NCI-H1092 treated with DMSO at 0.1 percent for 48 hours (cell line): ENCODE data around the gene TARBP2.
"Not testable (repeated sequence)": the region's sequence is repeated elsewhere in the genome, so short reads cannot be mapped to it uniquely, and the experiment has no call there.

Experiments used
- DNase-seq: peaks from one replicate; lab custom pipeline; 2025; lab: John Stamatoyannopoulos, UW

The TARBP2 gene

DNA sequence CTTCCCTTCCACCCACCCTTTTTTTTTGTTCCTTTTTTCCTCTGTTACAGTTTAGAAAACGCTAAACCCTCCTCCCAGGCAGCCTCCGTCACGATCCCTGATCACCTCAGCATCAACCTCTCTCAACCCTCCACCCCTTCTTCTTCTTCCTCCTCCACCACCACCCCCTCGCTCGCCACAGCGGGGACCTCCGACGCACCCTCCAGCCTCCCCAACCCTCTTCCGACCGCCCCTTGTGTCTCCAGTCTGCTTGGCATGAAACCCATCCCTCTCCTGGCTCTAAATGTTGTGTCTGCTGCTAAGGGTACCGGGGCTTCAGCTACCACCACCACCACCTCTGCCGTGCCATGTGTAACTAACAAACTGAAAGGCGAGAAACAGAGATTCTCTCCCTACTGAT lies 26.3 kb upstream of the TARBP2 start:
- no peak for DNase-seq

DNA sequence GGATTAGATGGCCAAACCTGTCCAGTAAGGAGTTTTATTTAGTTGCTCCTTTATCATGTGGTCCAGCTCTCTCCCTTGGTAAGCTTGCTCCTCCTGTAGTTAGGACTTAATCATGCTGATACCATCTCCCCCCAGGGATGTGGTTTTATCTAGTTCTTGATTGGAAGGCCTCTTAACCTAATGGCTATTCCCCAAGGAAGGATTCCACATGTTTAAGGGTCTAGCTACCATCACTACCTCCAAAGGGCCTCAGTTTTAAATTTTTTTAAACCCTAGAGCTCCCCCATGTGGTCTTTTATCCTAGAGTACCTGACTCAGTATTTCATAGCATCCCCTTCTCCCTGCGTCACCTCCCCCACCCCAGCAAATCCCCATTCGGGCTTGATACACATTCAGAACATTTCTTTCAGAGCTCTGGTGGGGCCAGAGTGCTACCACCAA lies 24.3 kb upstream of the TARBP2 start:
- no peak for DNase-seq

DNA sequence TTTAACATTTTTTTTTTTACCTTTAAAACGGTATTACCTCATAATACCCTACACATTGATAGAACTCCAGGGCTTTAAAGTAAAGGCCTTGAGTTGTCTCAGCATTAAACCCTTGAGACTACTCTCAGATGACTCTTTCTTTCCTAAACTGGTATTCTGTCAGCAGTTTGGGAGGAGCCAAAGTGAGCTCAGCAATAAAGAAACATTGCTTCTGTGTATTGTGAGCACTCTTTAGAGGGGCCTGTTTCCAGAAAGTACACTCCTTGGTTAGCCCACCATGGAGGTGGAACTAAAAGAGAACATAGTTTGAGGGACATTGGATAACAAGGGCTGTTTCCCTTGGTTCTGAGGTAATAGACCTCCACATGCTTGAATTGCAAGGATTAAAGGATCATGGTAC lies 22.2 kb upstream of the TARBP2 start:
- no peak for DNase-seq

DNA sequence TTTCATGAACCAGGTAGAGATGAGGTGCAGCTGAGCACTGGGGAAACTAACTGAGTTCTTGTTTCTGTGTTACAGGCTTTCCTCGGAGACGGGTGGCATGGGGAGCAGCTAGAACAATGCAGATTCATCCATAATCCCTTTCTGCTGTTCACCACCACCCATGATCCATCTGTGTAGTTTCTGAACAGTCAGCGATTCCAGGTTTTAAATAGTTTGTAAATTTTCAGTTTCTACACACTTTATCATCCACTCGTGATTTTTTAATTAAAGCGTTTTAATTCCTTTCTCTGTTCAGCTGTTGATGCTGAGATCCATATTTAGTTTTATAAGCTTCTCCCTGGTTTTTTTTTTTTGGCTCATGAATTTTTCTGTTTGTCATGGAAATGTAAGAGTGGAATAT lies 21.8 kb upstream of the TARBP2 start:
- DNase-seq, result no peak

- no peak for DNase-seq
These were observed 20.3 kb upstream of the TARBP2 start for GRCh38 chr12:53480491-53481442.

- DNase-seq, result not testable (repeated sequence)
These were observed 19.6 kb upstream of the TARBP2 start for GRCh38 chr12:53481458-53481857.

DNA sequence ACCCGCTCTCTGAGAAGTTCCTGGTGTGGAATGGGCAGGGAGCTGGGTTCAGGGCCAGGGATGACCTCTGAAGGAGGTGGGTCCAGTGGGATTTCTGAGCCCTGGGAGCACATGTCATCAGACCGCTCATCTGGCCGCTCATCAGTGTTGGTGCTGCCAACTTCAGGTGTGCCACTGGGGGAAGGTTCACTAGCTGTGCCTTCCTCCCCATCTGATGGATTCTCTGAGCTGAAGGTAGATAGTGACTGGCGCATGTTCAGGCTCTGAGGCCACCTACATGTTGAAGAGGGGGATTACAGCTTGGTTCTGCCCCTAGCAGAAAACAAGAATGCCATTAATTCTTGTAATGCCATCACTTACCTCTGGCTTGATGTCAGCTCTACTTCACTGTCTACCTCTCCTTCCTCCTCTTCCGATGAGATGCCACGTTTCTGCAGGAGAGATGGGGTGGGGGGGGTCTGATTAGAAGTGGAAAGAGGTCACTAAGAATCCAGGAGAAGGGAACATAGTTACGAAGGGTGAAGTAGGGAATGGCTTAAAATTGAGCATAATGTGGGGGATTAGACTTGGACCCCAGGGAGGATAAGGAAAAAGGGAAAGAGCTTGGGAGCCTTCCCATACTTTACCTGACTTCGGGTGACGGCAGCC lies 19.0 kb upstream of the TARBP2 start:
- no peak for DNase-seq

- DNase-seq, result no peak
These were observed 18.4 kb upstream of the TARBP2 start for GRCh38 chr12:53482626-53483168.

DNA sequence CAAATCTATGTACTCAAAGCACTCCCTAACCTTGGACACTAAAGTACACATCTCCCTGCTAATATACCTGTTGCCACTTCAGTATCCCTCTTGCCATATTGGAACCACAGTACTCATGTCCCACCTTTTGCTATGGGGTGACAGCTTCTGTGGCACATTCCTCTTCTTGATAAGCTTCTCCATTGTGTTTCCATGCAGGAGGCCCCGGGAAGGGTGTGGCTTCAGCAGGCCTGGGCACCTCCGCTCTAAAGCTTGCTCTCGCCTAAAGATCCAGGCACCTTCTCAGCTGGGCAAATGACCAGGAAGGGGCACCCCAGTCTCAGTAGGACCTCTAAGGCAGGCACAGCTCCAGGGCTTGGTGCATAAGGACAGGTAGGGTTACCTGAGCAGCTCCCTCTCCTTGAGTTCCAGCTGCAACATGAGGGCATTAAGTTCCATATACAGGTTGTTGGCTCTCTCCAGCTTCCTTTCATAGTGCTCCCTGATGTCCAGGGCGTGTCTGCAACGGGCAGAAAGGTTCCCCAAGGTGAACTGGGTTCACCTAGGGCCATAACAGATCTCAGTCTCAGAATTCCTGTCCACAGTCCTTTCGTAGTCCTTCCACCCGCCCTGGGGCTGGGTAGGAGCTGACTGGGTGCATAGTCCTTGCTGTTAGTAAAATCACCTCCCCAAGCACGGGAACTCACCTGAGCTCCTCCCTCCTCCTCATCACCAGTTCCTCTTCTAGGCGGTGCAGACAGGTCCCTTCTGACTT lies 17.7 kb upstream of the TARBP2 start:
- DNase-seq, result no peak

- DNase-seq, result no peak
These were observed 17.1 kb upstream of the TARBP2 start for GRCh38 chr12:53483979-53484377.

GRCh38 chr12:53484686-53485575 lies 16.2 kb upstream of the TARBP2 start:
- no peak for DNase-seq

GRCh38 chr12:53485955-53486735 lies 14.9 kb upstream of the TARBP2 start:
- DNase-seq, result no peak

GRCh38 chr12:53486736-53487487 lies 14.2 kb upstream of the TARBP2 start:
- DNase-seq, result no peak

GRCh38 chr12:53489242-53489864 lies 11.7 kb upstream of the TARBP2 start:
- DNase-seq, result no peak

DNA sequence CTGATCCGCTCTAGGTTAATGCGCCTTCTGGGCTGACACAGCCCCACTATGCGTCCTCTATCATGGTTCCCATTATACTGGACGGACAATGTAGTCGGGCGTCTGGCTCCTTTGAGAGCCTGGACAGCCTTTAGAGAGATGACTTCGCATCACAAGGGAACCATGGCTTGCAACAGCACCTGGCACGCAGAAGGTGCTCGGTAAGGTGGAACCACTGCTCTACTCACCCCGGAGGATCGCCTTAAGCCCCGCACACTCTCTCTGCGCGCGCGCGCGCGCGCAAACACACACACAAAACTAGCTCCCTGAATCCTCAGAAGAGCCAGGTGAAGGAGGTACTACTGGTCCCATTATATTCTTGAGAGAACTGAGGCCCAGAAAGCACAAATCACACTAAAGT lies 8.9 kb upstream of the TARBP2 start:
- DNase-seq, result no peak

- DNase-seq, result peak; percentile 86
These were observed 8.1 kb upstream of the TARBP2 start for GRCh38 chr12:53492830-53493609.

- peak; percentile 24 for DNase-seq
These were observed 7.3 kb upstream of the TARBP2 start for GRCh38 chr12:53493610-53494391.
